DMS 273 treated with DMSO at 0.1 percent for 48 hours (cell line): Measurements from ENCODE around the gene FSCN2.

Source experiments
- DNase-seq: peaks from one replicate; lab custom pipeline; 2025; lab: John Stamatoyannopoulos, UW

The FSCN2 gene

GRCh38 chr17:81527591-81528383 is at the start of gene FSCN2:
Gene FSCN2 (plus strand): TSS chr17:81528377. CDS start chr17:81528532, 155 bp downstream.
- no peak for DNase-seq

GRCh38 chr17:81479175-81480071 is 48.8 kb upstream of the FSCN2 start:
- no peak for DNase-seq

GRCh38 chr17:81480140-81481072 is 47.8 kb upstream of the FSCN2 start:
- no peak for DNase-seq

- no peak for DNase-seq
Observed at GRCh38 chr17:81481073-81481799, 46.9 kb upstream of the FSCN2 start.

- no peak for DNase-seq
Observed at GRCh38 chr17:81481815-81482505, 46.2 kb upstream of the FSCN2 start.

GRCh38 chr17:81482673-81483072 is 45.5 kb upstream of the FSCN2 start:
- DNase-seq = peak; percentile 45

GRCh38 chr17:81483085-81483861 is 44.9 kb upstream of the FSCN2 start:
- no peak for DNase-seq

GRCh38 chr17:81483862-81484194 is 44.3 kb upstream of the FSCN2 start:
- no peak for DNase-seq

- DNase-seq = no peak
Observed at GRCh38 chr17:81484195-81484979, 43.8 kb upstream of the FSCN2 start.

GRCh38 chr17:81486199-81486810 is 41.9 kb upstream of the FSCN2 start:
- no peak for DNase-seq

- DNase-seq = no peak
Observed at GRCh38 chr17:81487089-81487486, 41.1 kb upstream of the FSCN2 start.

GRCh38 chr17:81487487-81488275 is 40.5 kb upstream of the FSCN2 start:
- peak; percentile 38 for DNase-seq

GRCh38 chr17:81488276-81488860 is 39.8 kb upstream of the FSCN2 start:
- DNase-seq = no peak

- DNase-seq = no peak
Observed at GRCh38 chr17:81489012-81489997, 38.9 kb upstream of the FSCN2 start.

GRCh38 chr17:81489998-81490992 is 37.9 kb upstream of the FSCN2 start:
- DNase-seq = no peak
